Endothelial cell (in vitro differentiated cells): ENCODE measurements around the gene PSMD8. TPM values are rescaled to one million over a fixed set of nuclear protein-coding genes. Genes with fewer than 3 reads are reported as not detected.

Experiments used
- DNase-seq: peaks from one replicate; pipeline ENCODE4 v3.0.0; 2021; ENCODE audit warnings: low spot score
- H3K27ac Mint-ChIP-seq: one replicate; pipeline ENCODE4 v1.8.0; 2021; ENCODE audit warnings: mixed read lengths, inconsistent platforms; ENCODE audit not compliant: unreplicated experiment
- H3K27me3 Mint-ChIP-seq: one replicate; pipeline ENCODE4 v1.8.0; 2021; ENCODE audit warnings: mild to moderate bottlenecking, moderate library complexity, mixed read lengths, inconsistent platforms; ENCODE audit not compliant: unreplicated experiment
- H3K36me3 Mint-ChIP-seq: one replicate; pipeline ENCODE4 v1.8.0; 2021; ENCODE audit warnings: mild to moderate bottlenecking, low read depth, mixed read lengths, inconsistent platforms; ENCODE audit not compliant: unreplicated experiment
- H3K4me1 Mint-ChIP-seq: one replicate; pipeline ENCODE4 v1.8.0; 2021; ENCODE audit warnings: mild to moderate bottlenecking, mixed read lengths, inconsistent platforms; ENCODE audit not compliant: unreplicated experiment
- H3K4me3 Mint-ChIP-seq: one replicate; pipeline ENCODE4 v1.8.0; 2021; ENCODE audit warnings: mild to moderate bottlenecking, mixed read lengths, inconsistent platforms; ENCODE audit not compliant: unreplicated experiment
- H3K9me3 Mint-ChIP-seq: one replicate; pipeline ENCODE4 v1.8.0; 2021; ENCODE audit warnings: mixed read lengths, inconsistent platforms; ENCODE audit not compliant: unreplicated experiment
- CTCF ChIP-seq: fragments of 200-600 bp; sonication (generic); IDR thresholded peaks from one replicate; pipeline ENCODE4 v1.5.0; 2021; ENCODE audit warnings: antibody characterized with exemption; ENCODE audit not compliant: unreplicated experiment
- total RNA-seq: library from RNA; stranded (reverse); fragmentation: NEBNext Ultra II Directional; extraction: Animal tissue kit (Norgen Biotek cat#: 25700); gene quantifications from one replicate; pipeline ENCODE4 v1.2.1, GENCODE V29; 2021; ENCODE audit not compliant: unreplicated experiment

PSMD8 gene
- total RNA-seq, 1 donor from 2014 or later: 137 TPM

- peaks cover 6% of the 10 kb centered on the region for H3K27me3 Mint-ChIP-seq
- TF ChIP-seq CTCF: no peak
- no peaks in the 10 kb centered on the region for H3K4me1 Mint-ChIP-seq
- H3K4me3 Mint-ChIP-seq: no peak overlapping the region
- H3K36me3 Mint-ChIP-seq: peaks cover 5% of the 10 kb centered on the region
- no peaks in the 10 kb centered on the region for H3K9me3 Mint-ChIP-seq
- no peak overlapping the region for H3K27ac Mint-ChIP-seq
- no peak for DNase-seq
Measured at GRCh38 chr19:38346837-38347236, 27.5 kb upstream of the PSMD8 start.

GRCh38 chr19:38350883-38351282 lies 23.5 kb upstream of the PSMD8 start:
- peaks cover 3% of the 10 kb centered on the region for H3K36me3 Mint-ChIP-seq
- no peaks in the 10 kb centered on the region for H3K9me3 Mint-ChIP-seq
- no peak for TF ChIP-seq CTCF
- no peak overlapping the region for H3K4me3 Mint-ChIP-seq
- peaks cover 6% of the 10 kb centered on the region for H3K27me3 Mint-ChIP-seq
- DNase-seq: no peak
- H3K4me1 Mint-ChIP-seq: no peaks in the 10 kb centered on the region
- H3K27ac Mint-ChIP-seq: no peak overlapping the region

DNA sequence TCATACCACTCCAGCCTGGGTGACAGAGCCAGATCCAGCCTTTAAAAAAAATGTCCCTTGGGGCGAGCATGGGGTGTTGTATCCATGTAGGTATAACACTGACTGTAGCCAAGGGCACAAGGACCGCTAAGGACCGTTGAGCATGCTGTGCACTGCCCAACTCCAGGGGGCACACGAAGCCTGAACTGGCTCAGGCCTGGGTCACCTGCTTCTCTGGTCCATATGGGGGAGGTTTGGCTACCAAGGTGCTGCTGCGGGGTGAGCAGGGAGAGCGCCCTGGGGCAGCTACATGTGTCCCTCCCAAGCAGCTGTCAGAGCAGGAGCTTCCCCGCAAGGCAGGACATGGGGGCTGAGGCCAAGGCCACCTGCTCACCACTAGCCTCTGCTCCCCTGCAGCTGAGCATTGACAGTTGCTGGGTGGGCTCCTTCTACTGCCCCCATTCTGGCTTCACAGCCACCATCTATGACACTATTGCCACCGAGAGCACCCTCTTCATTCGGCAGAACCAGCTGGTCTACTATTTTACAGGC lies 22.4 kb upstream of the PSMD8 start:
- no peaks in the 10 kb centered on the region for H3K4me1 Mint-ChIP-seq
- no peak for TF ChIP-seq CTCF
- no peak for DNase-seq
- H3K9me3 Mint-ChIP-seq: no peaks in the 10 kb centered on the region
- H3K36me3 Mint-ChIP-seq: no peaks in the 10 kb centered on the region
- H3K27me3 Mint-ChIP-seq: peaks cover 7% of the 10 kb centered on the region
- no peak overlapping the region for H3K4me3 Mint-ChIP-seq
- no peak overlapping the region for H3K27ac Mint-ChIP-seq

DNA sequence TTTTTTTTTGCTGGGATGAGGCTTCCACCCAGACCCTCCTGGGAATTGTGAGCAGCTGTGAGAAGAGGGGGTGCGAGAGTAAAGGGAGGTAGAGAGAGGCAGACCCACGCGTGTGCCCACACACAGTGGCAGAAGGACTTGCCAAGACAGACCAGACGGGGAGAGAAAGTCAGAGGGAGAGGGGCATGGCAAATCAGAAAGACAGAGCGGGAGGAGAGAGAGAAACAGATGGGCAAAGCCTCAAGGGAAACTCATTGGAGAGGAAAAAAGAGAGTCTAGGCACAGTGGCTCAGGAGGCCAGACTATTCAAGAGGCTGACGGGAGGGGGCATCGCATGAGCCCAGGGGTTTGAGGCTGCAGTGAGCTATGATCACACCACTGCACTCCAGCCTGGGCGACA lies 21.8 kb upstream of the PSMD8 start:
- no peaks in the 10 kb centered on the region for H3K4me1 Mint-ChIP-seq
- H3K4me3 Mint-ChIP-seq: no peak overlapping the region
- no peaks in the 10 kb centered on the region for H3K9me3 Mint-ChIP-seq
- no peak for TF ChIP-seq CTCF
- DNase-seq: no peak
- peaks cover 7% of the 10 kb centered on the region for H3K27me3 Mint-ChIP-seq
- no peaks in the 10 kb centered on the region for H3K36me3 Mint-ChIP-seq
- no peak overlapping the region for H3K27ac Mint-ChIP-seq

DNA sequence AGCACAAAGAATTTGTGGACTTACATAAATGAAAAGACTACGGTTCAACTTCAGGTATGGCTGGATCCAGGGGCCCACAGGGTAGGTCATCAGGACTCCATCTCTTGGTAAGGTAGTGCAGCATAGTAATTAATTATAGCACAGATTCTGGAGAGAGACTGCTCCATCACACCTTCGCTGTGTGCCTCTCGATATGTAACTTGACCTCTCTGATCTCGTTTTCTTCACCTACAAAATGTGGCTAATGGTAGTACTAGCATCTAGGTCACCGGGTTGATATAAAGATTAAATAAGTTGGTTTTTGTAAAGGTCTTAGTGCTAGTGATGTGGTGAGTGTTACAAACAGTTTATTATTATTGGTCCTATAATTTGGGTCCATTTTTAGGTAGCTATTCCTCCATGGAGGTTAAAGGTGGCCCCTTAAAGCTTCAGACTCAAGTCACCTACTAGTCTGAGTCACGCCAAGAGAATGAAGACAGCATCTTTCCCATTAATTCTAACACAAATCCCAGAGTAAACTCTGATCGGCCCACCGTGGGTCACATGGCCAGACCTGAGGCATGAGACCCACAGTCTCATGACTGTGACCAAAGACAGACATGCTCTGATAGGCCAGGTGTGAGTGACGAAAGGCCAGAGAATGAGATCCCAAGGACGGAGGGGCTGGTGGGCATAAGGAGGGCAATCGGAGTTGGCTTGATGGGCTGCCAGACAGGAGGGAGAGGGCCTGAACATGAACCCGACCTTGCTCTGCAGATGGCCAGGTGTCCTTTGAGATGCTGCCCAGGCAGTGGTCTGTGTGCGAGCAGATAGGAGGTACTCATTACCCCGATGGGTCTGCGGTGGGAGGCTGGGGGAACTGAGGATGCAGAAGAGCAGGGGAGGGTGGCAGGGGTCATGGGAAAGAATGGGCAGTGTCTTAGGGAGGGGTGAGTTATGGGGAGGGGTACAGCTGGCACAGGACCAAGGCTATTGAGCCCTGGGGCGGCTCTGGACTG lies 18.3 kb upstream of the PSMD8 start:
- H3K36me3 Mint-ChIP-seq: peaks cover 6% of the 10 kb centered on the region
- DNase-seq: no peak
- no peak overlapping the region for H3K4me3 Mint-ChIP-seq
- TF ChIP-seq CTCF: no peak
- peaks cover 5% of the 10 kb centered on the region for H3K4me1 Mint-ChIP-seq
- H3K27ac Mint-ChIP-seq: no peak overlapping the region
- H3K9me3 Mint-ChIP-seq: no peaks in the 10 kb centered on the region
- H3K27me3 Mint-ChIP-seq: peaks cover 19% of the 10 kb centered on the region
